DOHH2 (cell line): ENCODE data around the gene PYDC2.

Experiments
- H3F3A ChIP-seq: fragments of 200-600 bp; sonication (generic), shearing (Covaris generic); 2 replicates; pipeline ENCODE4 v1.6.0; 2016; ENCODE audit warnings: antibody characterized with exemption, mild to moderate bottlenecking; ENCODE audit not compliant: control insufficient read depth, insufficient read depth
- H3K27ac ChIP-seq: fragments of 200-600 bp; sonication (generic); 2 replicates; pipeline ENCODE4 v1.5.1; 2014; ENCODE audit warnings: low read depth, mild to moderate bottlenecking, low read length, moderate library complexity
- H3K27me3 ChIP-seq: fragments of 200-600 bp; sonication (generic); 2 replicates; pipeline ENCODE4 v1.6.1; 2014; ENCODE audit warnings: mild to moderate bottlenecking, low read length, mixed read lengths; ENCODE audit not compliant: control insufficient read depth
- H3K36me3 ChIP-seq: fragments of 200-600 bp; sonication (generic); 2 replicates; pipeline ENCODE4 v1.6.1; 2014; ENCODE audit warnings: mild to moderate bottlenecking, low read length, moderate library complexity, mixed read lengths; ENCODE audit not compliant: control insufficient read depth
- H3K4me1 ChIP-seq: fragments of 200-600 bp; sonication (generic); 2 replicates; pipeline ENCODE4 v1.6.1; 2014; ENCODE audit warnings: mild to moderate bottlenecking, low read length, mixed read lengths; ENCODE audit not compliant: control insufficient read depth
- H3K4me2 ChIP-seq: fragments of 200-600 bp; sonication (generic); 2 replicates; pipeline ENCODE4 v1.6.0; 2014; ENCODE audit warnings: mild to moderate bottlenecking, low read length, moderate library complexity
- H3K4me3 ChIP-seq: fragments of 200-600 bp; sonication (generic); 2 replicates; pipeline ENCODE4 v1.5.1; 2014; ENCODE audit warnings: mild to moderate bottlenecking, low read length, mixed read lengths
- H3K79me2 ChIP-seq: fragments of 200-600 bp; sonication (generic); 2 replicates; pipeline ENCODE4 v1.6.1; 2014; ENCODE audit warnings: mild to moderate bottlenecking, low read length, mixed read lengths; ENCODE audit not compliant: control insufficient read depth
- H3K9me2 ChIP-seq: fragments of 200-600 bp; sonication (generic); replicated peaks from 2 replicates; pipeline ENCODE4 v1.6.1; 2014; ENCODE audit warnings: mild to moderate bottlenecking, low read length, mixed read lengths; ENCODE audit not compliant: control insufficient read depth
- H3K9me3 ChIP-seq: fragments of 200-600 bp; sonication (generic); 2 replicates; pipeline ENCODE4 v1.6.1; 2014; ENCODE audit warnings: antibody characterized with exemption, low read length, mixed read lengths; ENCODE audit not compliant: control insufficient read depth, insufficient read depth
- H4K20me1 ChIP-seq: fragments of 200-600 bp; sonication (generic); 2 replicates; pipeline ENCODE4 v1.6.0; 2014; ENCODE audit warnings: low read depth, mild to moderate bottlenecking, antibody characterized with exemption, low read length, moderate library complexity; ENCODE audit not compliant: control insufficient read depth, insufficient read depth
- CTCF ChIP-seq: fragments of 200-600 bp; sonication (generic); IDR thresholded peaks from one replicate; pipeline ENCODE4 v1.5.1; 2014; ENCODE audit warnings: antibody characterized with exemption, mild to moderate bottlenecking, low read depth, low read length; ENCODE audit not compliant: poor library complexity, severe bottlenecking
- EZH2phosphoT487 ChIP-seq: fragments of 200-600 bp; sonication (generic); IDR thresholded peaks from 2 replicates; pipeline ENCODE4 v1.6.1; 2017; ENCODE audit warnings: borderline replicate concordance, mild to moderate bottlenecking, antibody characterized with exemption, low read length, moderate library complexity, mixed read lengths

PYDC2 gene

DNA sequence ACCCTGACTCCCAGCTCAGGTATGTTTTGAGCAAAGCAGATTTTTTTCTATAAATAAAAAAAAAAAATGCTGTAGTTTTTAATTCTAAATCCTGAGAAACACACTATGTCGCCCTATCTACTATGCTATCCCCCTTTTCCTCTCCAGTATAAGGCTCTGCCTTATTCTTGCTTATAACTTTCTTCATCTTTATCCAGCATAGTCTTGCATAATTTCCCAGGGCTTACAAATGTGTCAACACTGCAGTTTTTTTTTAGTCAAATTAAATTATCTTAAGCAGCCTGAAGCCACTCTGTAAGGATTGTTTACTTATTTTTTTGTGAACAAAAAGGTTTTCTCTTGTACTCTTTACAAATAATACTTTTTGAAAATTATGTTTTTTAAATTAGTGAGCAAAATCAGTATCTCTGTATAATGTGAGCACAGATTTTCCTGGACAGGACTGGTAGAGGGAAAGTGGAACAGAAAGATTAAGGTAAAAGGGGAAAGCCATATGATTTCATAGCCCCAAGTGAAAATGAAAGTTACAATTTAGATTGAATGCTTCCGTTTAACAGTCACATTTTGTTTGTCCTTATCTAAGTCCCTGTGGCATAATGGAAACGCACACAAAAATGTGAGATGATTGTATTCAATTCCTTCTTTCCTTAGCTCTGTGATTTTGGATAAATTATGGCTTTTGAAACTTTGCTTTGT, 5.6 kb upstream of the PYDC2 start:
- Histone ChIP-seq H3K27me3 (no peaks in the 10 kb centered on the region), H3K27ac (no peak overlapping the region), H3K9me2 (no peaks in the 10 kb centered on the region; the same call in 1 of the 2 replicates), H3K9me3 (no peaks in the 10 kb centered on the region), H3F3A (no peaks in the 10 kb centered on the region), H3K4me3 (no peak overlapping the region), H4K20me1 (no peaks in the 10 kb centered on the region), H3K4me1 (no peaks in the 10 kb centered on the region), H3K36me3 (no peaks in the 10 kb centered on the region), H3K4me2 (no peak overlapping the region), H3K79me2 (no peaks in the 10 kb centered on the region)
- TF ChIP-seq EZH2phosphoT487, result no peak
- no peak for TF ChIP-seq CTCF

GRCh38 chr3:191460360-191460759, 603 bp upstream of the PYDC2 start:
- Histone ChIP-seq H3K36me3 (no peaks in the 10 kb centered on the region), H3K27me3 (no peaks in the 10 kb centered on the region), H3K4me2 (no peak overlapping the region), H3F3A (no peaks in the 10 kb centered on the region), H3K4me3 (no peak overlapping the region), H3K4me1 (no peaks in the 10 kb centered on the region), H3K9me2 (no peaks in the 10 kb centered on the region), H3K9me3 (no peaks in the 10 kb centered on the region), H3K79me2 (no peaks in the 10 kb centered on the region), H3K27ac (no peak overlapping the region), H4K20me1 (no peaks in the 10 kb centered on the region)
- TF ChIP-seq CTCF, result no peak
- TF ChIP-seq EZH2phosphoT487, result no peak

DNA sequence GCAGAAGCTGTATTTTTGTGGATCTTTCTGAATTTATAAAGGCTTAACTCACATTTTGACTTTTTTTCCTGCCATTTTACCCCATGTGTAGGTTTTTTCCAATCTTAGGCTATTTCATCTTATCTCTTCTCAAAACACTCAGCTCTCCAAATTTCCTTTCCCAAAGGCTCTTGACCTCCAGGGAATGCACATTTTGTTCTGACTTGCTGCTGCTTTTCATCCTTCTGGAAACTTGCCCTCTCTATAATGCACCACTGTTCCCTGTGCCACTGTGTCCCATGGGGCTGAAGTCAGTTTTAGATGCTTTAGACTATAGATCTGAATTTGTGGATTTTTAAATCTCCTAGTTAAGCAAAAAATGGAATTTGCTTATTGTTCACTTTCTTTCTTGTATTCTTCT, 9.1 kb downstream of the PYDC2 start:
- Histone ChIP-seq H3K79me2 (no peaks in the 10 kb centered on the region), H4K20me1 (no peaks in the 10 kb centered on the region), H3K27ac (no peak overlapping the region), H3K4me3 (no peak overlapping the region), H3F3A (no peaks in the 10 kb centered on the region), H3K36me3 (no peaks in the 10 kb centered on the region), H3K4me2 (no peak overlapping the region), H3K4me1 (no peaks in the 10 kb centered on the region), H3K27me3 (no peaks in the 10 kb centered on the region), H3K9me3 (no peaks in the 10 kb centered on the region), H3K9me2 (no peaks in the 10 kb centered on the region)
- TF ChIP-seq EZH2phosphoT487 (no peak), CTCF (no peak)
